ENCODE data around the gene NGEF. TPM values are rescaled to one million over a fixed set of nuclear protein-coding genes. Genes with fewer than 3 reads are reported as not detected.

NGEF gene
- total RNA-seq, 4 donors from 2014 or later, result 0.29 to 18.4 (median 5.2) TPM

DNA sequence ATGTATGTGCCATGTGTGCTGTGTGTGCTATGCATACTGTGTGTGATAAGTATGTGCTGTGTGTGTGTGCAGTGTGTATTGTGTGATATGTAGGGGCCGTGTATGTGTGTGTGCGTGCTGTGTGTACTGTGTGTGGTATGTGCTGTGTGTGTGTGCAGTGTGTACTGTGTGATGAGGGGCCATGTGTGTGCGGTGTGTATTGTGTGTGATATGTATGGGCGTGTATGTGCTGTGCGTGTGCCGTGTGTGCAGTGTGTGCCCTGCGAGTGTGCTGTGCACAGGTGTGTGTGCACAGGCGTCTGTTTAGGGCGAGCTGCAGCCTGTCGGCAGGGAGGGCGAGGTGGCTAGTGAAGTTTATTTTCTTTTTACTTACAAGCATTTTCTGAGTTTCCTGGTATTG, 126.9 kb downstream of the NGEF start:
- Histone ChIP-seq H3K4me1 (no peaks in the 10 kb centered on the region), H3K9me3 (no peaks in the 10 kb centered on the region), H3K27me3 (no peaks in the 10 kb centered on the region), H3K27ac (no peak overlapping the region), H3K4me3 (no peak overlapping the region), H3K36me3 (no peaks in the 10 kb centered on the region)
- intact Hi-C loops (cut with DNase I; ENCODE audit: low total_unique reads), result no loop called here
- no peak for TF ChIP-seq POLR2A (IDR thresholded peaks at IDR 0.05)
- TF ChIP-seq, protein P1, sequence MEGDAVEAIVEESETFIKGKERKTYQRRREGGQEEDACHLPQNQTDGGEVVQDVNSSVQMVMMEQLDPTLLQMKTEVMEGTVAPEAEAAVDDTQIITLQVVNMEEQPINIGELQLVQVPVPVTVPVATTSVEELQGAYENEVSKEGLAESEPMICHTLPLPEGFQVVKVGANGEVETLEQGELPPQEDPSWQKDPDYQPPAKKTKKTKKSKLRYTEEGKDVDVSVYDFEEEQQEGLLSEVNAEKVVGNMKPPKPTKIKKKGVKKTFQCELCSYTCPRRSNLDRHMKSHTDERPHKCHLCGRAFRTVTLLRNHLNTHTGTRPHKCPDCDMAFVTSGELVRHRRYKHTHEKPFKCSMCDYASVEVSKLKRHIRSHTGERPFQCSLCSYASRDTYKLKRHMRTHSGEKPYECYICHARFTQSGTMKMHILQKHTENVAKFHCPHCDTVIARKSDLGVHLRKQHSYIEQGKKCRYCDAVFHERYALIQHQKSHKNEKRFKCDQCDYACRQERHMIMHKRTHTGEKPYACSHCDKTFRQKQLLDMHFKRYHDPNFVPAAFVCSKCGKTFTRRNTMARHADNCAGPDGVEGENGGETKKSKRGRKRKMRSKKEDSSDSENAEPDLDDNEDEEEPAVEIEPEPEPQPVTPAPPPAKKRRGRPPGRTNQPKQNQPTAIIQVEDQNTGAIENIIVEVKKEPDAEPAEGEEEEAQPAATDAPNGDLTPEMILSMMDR (IDR thresholded peaks at IDR 0.05), result no peak
- no peak for DNase-seq

DNA sequence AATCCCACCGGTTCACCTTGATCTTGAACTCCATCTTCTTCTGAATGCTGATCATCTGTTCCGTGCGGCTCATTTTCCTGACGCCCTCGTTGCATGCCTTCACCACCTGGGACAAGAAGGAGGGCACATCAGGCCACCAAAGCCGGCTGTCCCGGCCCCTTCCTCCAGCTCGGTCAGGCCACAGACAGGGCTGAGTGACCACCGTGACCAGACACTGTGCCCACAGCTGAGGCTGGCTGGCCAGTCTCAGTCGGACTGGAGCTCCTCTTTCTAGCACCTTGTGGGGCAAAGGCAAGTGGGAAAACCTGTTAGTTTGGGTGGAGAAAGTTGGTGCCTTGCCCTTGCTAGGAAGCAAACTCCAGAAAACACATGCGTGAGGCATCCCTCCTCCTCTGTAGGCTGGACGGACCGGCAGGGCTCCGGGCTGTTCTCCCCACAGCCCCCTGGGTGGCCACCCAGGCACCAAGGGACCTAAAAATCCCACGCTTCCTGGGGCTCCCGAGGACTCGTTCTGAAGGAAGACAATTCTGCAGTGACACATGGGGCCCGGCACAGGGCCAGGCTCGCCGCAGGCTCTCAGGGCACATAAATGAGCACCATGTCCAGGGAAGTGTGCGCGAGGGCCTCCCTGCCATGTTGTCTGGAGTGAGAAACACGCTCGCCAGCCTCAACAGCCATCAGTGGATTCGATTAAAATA, 127.6 kb downstream of the NGEF start:
- H3K27ac ChIP-seq, result no peak overlapping the region
- intact Hi-C loops (cut with DNase I; ENCODE audit: low total_unique reads), result no loop called here
- TF ChIP-seq POLR2A (IDR thresholded peaks at IDR 0.05), result no peak
- TF ChIP-seq, protein P1 (IDR thresholded peaks at IDR 0.05), result no peak
- no peak for DNase-seq
- no peaks in the 10 kb centered on the region for H3K4me1 ChIP-seq
- H3K4me3 ChIP-seq, result no peak overlapping the region
- H3K9me3 ChIP-seq, result no peaks in the 10 kb centered on the region
- no peaks in the 10 kb centered on the region for H3K27me3 ChIP-seq
- H3K36me3 ChIP-seq, result no peaks in the 10 kb centered on the region

DNA sequence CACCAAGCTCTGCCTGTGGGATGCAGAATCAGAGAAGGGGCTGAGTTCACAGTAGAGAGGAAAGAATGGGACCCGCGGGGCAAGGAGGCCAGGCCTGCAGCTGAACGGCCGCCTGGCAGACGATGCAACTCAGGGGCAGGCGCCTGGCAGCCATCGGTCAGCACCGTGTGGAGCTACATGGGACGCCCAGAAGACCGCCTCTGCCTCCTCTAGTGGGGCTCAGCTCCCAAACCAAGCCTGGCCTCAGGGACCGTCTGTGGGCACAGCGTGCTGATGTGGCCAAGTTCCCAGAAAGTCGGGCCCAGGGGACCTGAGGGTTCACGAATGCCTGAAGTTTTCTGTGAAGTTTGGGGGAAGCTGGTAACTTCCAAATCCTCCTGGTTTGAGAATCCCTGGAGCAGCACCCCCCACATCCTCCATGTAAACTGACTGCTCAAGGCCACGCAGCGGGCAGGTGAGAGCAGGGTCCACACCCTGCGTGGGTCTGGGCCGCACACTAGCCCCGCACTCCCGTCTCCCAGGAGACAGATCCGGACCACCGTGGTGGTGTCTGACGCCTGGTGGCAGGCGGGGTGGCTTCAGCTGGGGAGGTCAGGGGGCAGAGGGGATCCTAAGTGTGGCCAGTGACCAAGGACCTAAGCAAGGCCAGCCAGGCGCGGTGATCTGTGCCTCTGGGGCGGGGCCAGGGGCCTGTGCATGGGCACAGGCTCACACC, 128.3 kb downstream of the NGEF start:
- H3K27me3 ChIP-seq, result no peaks in the 10 kb centered on the region
- DNase-seq, result no peak
- no peak overlapping the region for H3K4me3 ChIP-seq
- H3K27ac ChIP-seq, result no peak overlapping the region
- H3K9me3 ChIP-seq, result no peaks in the 10 kb centered on the region
- H3K36me3 ChIP-seq, result no peaks in the 10 kb centered on the region
- TF ChIP-seq, protein P1 (IDR thresholded peaks at IDR 0.05), result no peak
- no peak for TF ChIP-seq POLR2A (IDR thresholded peaks at IDR 0.05)
- intact Hi-C loops (cut with DNase I; ENCODE audit: low total_unique reads), result no loop called here
- no peaks in the 10 kb centered on the region for H3K4me1 ChIP-seq

DNA sequence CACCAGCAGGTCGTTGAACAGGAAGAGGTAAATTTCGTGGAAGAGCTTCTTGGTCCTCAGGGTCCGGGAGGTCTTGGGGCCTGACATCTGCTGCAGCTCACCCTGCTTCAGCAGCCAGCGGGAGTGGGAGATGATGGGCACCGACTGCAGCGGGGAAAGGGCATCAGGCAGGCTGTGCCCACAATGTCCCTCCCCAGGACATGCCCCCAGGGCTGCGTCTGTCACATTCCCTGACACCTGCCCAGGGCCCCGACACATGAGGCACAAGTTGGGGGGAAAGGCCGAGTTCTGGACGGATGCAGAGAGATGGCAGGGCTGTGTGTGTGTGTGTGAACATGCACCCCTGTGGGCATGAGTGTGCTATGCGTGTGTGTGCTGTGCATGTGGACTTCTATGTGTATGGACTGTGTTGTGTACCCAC, 129.0 kb downstream of the NGEF start:
- H3K27me3 ChIP-seq, result no peaks in the 10 kb centered on the region
- no peaks in the 10 kb centered on the region for H3K9me3 ChIP-seq
- no peaks in the 10 kb centered on the region for H3K36me3 ChIP-seq
- intact Hi-C loops (cut with DNase I; ENCODE audit: low total_unique reads), result no loop called here
- TF ChIP-seq, protein P1 (IDR thresholded peaks at IDR 0.05), result no peak
- no peak for TF ChIP-seq POLR2A (IDR thresholded peaks at IDR 0.05)
- H3K4me1 ChIP-seq, result no peaks in the 10 kb centered on the region
- H3K4me3 ChIP-seq, result no peak overlapping the region
- no peak for DNase-seq
- H3K27ac ChIP-seq, result no peak overlapping the region

DNA sequence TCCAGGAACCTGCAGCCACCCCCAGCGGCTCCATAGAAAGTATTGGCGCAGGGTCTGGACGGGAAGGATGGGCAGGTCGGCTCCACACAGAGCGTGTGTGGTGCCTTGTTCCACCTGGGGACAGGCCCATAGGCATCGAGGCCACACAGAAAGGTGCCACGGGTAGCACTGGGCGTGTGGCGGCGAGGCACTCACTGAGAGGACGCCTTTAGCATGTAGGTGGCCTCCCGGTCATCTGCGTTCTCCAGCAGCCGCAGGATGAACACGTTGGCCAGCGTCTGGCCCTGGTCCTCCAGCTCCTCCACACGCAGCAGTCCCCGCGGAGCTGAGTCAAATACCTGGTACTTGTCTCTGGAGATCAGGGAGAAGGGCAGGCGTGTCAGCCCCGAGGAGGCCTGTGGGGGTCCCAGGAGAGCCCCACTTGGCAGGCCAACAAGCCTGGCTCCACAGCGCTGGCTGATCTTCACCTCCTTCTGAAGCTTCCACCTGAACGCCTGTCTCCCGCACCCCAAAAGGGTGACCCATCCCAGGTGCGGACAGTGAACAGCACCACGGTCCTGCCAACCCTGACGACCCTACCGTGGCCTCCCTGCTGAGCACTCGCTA, 129.8 kb downstream of the NGEF start:
- Histone ChIP-seq H3K9me3 (no peaks in the 10 kb centered on the region), H3K4me3 (no peak overlapping the region), H3K4me1 (no peaks in the 10 kb centered on the region), H3K36me3 (no peaks in the 10 kb centered on the region), H3K27me3 (no peaks in the 10 kb centered on the region), H3K27ac (no peak overlapping the region)
- TF ChIP-seq, protein P1 (IDR thresholded peaks at IDR 0.05), result no peak
- no peak for TF ChIP-seq POLR2A (IDR thresholded peaks at IDR 0.05)
- intact Hi-C loops (cut with DNase I; ENCODE audit: low total_unique reads), result no loop called here
- DNase-seq, result no peak

Measured in uterus (tissue), 4 donors.